ENCODE data around the gene ANP32D. TPM values are rescaled to one million over a fixed set of nuclear protein-coding genes. Genes with fewer than 3 reads are reported as not detected.

Gene ANP32D
- total RNA-seq, 1 experiment from 2014 or later: not detected

- BruUV-seq (replicated peaks): no TSS peak
- H3K4me1 ChIP-seq (ENCODE audit: insufficient read depth, low read length, poor library complexity, severe bottlenecking): no peaks in the 10 kb centered on the region
- H3K4me3 ChIP-seq (ENCODE audit: low read depth, low read length, poor library complexity, severe bottlenecking): no peak overlapping the region
- ChIA-PET CTCF (no interaction called here), POLR2A (ENCODE audit: low non-redundant PET) (no interaction called here)
- no peak for TF ChIP-seq EZH2 (IDR thresholded peaks at IDR 0.05; ENCODE audit: borderline replicate concordance, low read depth, low read length, poor library complexity, severe bottlenecking)
- no peak for TF ChIP-seq CTCF (conservative IDR thresholded peaks at IDR 0.05; ENCODE audit: low read depth, low read length)
- H3K27ac ChIP-seq (ENCODE audit: low read depth, low read length, poor library complexity, severe bottlenecking): no peak overlapping the region
- peaks cover 17% of the 10 kb centered on the region for H3K27me3 ChIP-seq (replicated peaks; ENCODE audit: insufficient read depth, low read depth, low read length, poor library complexity)
- H3K36me3 ChIP-seq (ENCODE audit: insufficient read depth, low read length, poor library complexity, severe bottlenecking): no peaks in the 10 kb centered on the region
- intact Hi-C loops (cut with micrococcal nuclease; ENCODE audit: unreplicated experiment): no loop called here
- no peak for DNase-seq (ENCODE audit: low spot score)
- no peaks in the 10 kb centered on the region for H3K9me3 ChIP-seq (ENCODE audit: low read depth, low read length, poor library complexity, severe bottlenecking)
These were observed 36.6 kb downstream of the ANP32D start for GRCh38 chr12:48508987-48509386.

- intact Hi-C loops (cut with micrococcal nuclease; ENCODE audit: unreplicated experiment): no loop called here
- H3K4me3 ChIP-seq (ENCODE audit: low read depth, low read length, poor library complexity, severe bottlenecking): no peak overlapping the region
- ChIA-PET POLR2A (ENCODE audit: low non-redundant PET) (no interaction called here), CTCF (no interaction called here)
- no peaks in the 10 kb centered on the region for H3K9me3 ChIP-seq (ENCODE audit: low read depth, low read length, poor library complexity, severe bottlenecking)
- H3K27me3 ChIP-seq (replicated peaks; ENCODE audit: insufficient read depth, low read depth, low read length, poor library complexity): peaks cover 16% of the 10 kb centered on the region
- TF ChIP-seq EZH2 (IDR thresholded peaks at IDR 0.05; ENCODE audit: borderline replicate concordance, low read depth, low read length, poor library complexity, severe bottlenecking): no peak
- TF ChIP-seq CTCF (conservative IDR thresholded peaks at IDR 0.05; ENCODE audit: low read depth, low read length): no peak
- no peak for DNase-seq (ENCODE audit: low spot score)
- H3K36me3 ChIP-seq (ENCODE audit: insufficient read depth, low read length, poor library complexity, severe bottlenecking): no peaks in the 10 kb centered on the region
- no peaks in the 10 kb centered on the region for H3K4me1 ChIP-seq (ENCODE audit: insufficient read depth, low read length, poor library complexity, severe bottlenecking)
- no TSS peak for BruUV-seq (replicated peaks)
- no peak overlapping the region for H3K27ac ChIP-seq (ENCODE audit: low read depth, low read length, poor library complexity, severe bottlenecking)
These were observed 37.8 kb downstream of the ANP32D start for GRCh38 chr12:48510111-48510510.

GRCh38 chr12:48512855-48513254 is 40.5 kb downstream of the ANP32D start:
- TF ChIP-seq CTCF (conservative IDR thresholded peaks at IDR 0.05; ENCODE audit: low read depth, low read length) (no peak), EZH2 (IDR thresholded peaks at IDR 0.05; ENCODE audit: borderline replicate concordance, low read depth, low read length, poor library complexity, severe bottlenecking) (no peak)
- ChIA-PET CTCF (no interaction called here), POLR2A (ENCODE audit: low non-redundant PET) (no interaction called here)
- H3K36me3 ChIP-seq (ENCODE audit: insufficient read depth, low read length, poor library complexity, severe bottlenecking): no peaks in the 10 kb centered on the region
- H3K27me3 ChIP-seq (replicated peaks; ENCODE audit: insufficient read depth, low read depth, low read length, poor library complexity): peaks cover 14% of the 10 kb centered on the region
- no peak overlapping the region for H3K4me3 ChIP-seq (ENCODE audit: low read depth, low read length, poor library complexity, severe bottlenecking)
- no peak for DNase-seq (ENCODE audit: low spot score)
- H3K4me1 ChIP-seq (ENCODE audit: insufficient read depth, low read length, poor library complexity, severe bottlenecking): no peaks in the 10 kb centered on the region
- intact Hi-C loops (cut with micrococcal nuclease; ENCODE audit: unreplicated experiment): no loop called here
- no TSS peak for BruUV-seq (replicated peaks)
- no peak overlapping the region for H3K27ac ChIP-seq (ENCODE audit: low read depth, low read length, poor library complexity, severe bottlenecking)
- H3K9me3 ChIP-seq (ENCODE audit: low read depth, low read length, poor library complexity, severe bottlenecking): no peaks in the 10 kb centered on the region

Data from A673 (cell line).